ENCODE data around the gene DPEP2NB.
"Not testable (repeated sequence)": the region's sequence is repeated elsewhere in the genome, so short reads cannot be mapped to it uniquely, and the experiment has no call there.

DPEP2NB gene

GRCh38 chr16:68009872-68010271 lies 5.8 kb downstream of the DPEP2NB start:
- DNase-seq: not testable (repeated sequence)

GRCh38 chr16:68009157-68009735 lies 6.5 kb downstream of the DPEP2NB start:
- no peak for DNase-seq

GRCh38 chr16:68005786-68006286 lies 9.9 kb downstream of the DPEP2NB start:
- DNase-seq: no peak

- DNase-seq: no peak
These were observed 10.5 kb downstream of the DPEP2NB start for GRCh38 chr16:68005211-68005610.

GRCh38 chr16:68003031-68003430 lies 12.7 kb downstream of the DPEP2NB start:
- no peak for DNase-seq

GRCh38 chr16:68000450-68000849 lies 15.3 kb downstream of the DPEP2NB start:
- no peak for DNase-seq

GRCh38 chr16:67999985-68000384 lies 15.7 kb downstream of the DPEP2NB start:
- DNase-seq: no peak

- not testable (repeated sequence) for DNase-seq
These were observed 16.7 kb downstream of the DPEP2NB start, which contains the start of gene DPEP2 for GRCh38 chr16:67998779-67999688. DPEP2 (minus strand) TSS chr16:67999484; CDS start chr16:67993212, 6,272 bp downstream.

GRCh38 chr16:67998231-67998778 lies 17.4 kb downstream of the DPEP2NB start:
- not testable (repeated sequence) for DNase-seq

GRCh38 chr16:67996666-67997065 lies 19.0 kb downstream of the DPEP2NB start:
- no peak for DNase-seq

- no peak for DNase-seq
These were observed 20.3 kb downstream of the DPEP2NB start for GRCh38 chr16:67995423-67995822.

- not testable (repeated sequence) for DNase-seq
These were observed 21.7 kb downstream of the DPEP2NB start for GRCh38 chr16:67994040-67994408.

- peak; percentile 32 for DNase-seq
These were observed 22.3 kb downstream of the DPEP2NB start for GRCh38 chr16:67993207-67994039.

- DNase-seq: no peak
These were observed 23.0 kb downstream of the DPEP2NB start for GRCh38 chr16:67992661-67993206.

- no peak for DNase-seq
These were observed 25.7 kb downstream of the DPEP2NB start for GRCh38 chr16:67990018-67990386.

- no peak for DNase-seq
These were observed 26.2 kb downstream of the DPEP2NB start for GRCh38 chr16:67989322-67990017.

GRCh38 chr16:67988675-67989074 lies 27.0 kb downstream of the DPEP2NB start:
- DNase-seq: no peak

GRCh38 chr16:67987460-67988160 lies 28.1 kb downstream of the DPEP2NB start:
- no peak for DNase-seq

GRCh38 chr16:67986949-67987348 lies 28.8 kb downstream of the DPEP2NB start:
- no peak for DNase-seq

- no peak for DNase-seq
These were observed 33.6 kb downstream of the DPEP2NB start for GRCh38 chr16:67982011-67982696.
